SK-N-SH (cell line): ENCODE measurements around the gene SFXN5. TPM values are rescaled to one million over a fixed set of nuclear protein-coding genes. Genes with fewer than 3 reads are reported as not detected.

Experiments
- CTCF ChIA-PET: fragments of 300-600, 350-600 bp; formaldehyde crosslinking; extraction: SDS; loops from one replicate; lab custom pipeline; 2021; lab: Yijun Ruan, JAX
- POLR2A ChIA-PET: fragments of 350-600 bp; sonication (Branson Sonifier 250); formaldehyde crosslinking; extraction: SDS; loops from one replicate; lab custom pipeline; 2020; ENCODE audit warnings: antibody characterized with exemption, inconsistent platforms; lab: Yijun Ruan, JAX
- DNase-seq: peaks from one replicate; pipeline ENCODE4 v3.0.0; 2012
- H2AFZ ChIP-seq: fragments of 200-600 bp; sonication (generic); 2 replicates; pipeline ENCODE4 v1.8.1; 2016; ENCODE audit warnings: antibody characterized with exemption, mild to moderate bottlenecking, low read depth
- H3F3A ChIP-seq: fragments of 200-600 bp; sonication (generic); replicated peaks from 2 replicates; pipeline ENCODE3; 2016; ENCODE audit warnings: antibody characterized with exemption, mild to moderate bottlenecking; ENCODE audit not compliant: insufficient read depth
- H3K27ac ChIP-seq, 2 experiments: fragments of 200-500 bp in 1 of 2; fragments of 200-600 bp in 1 of 2; sonication (Bioruptor generic) in 1 of 2; sonication (generic), shearing (Covaris generic) in 1 of 2; 2 replicates each; pipeline versions ENCODE4 v1.5.1 to v1.6.1; 2014 to 2016; ENCODE audit warnings: low read depth in 2 of 2, inconsistent platforms in 1 of 2, low read length in 1 of 2, mild to moderate bottlenecking in 1 of 2, mixed read lengths in 1 of 2
- H3K27me3 ChIP-seq: fragments of 200-600 bp; sonication (generic), shearing (Covaris generic); 2 replicates; pipeline ENCODE4 v1.6.1; 2016; ENCODE audit warnings: mixed run types; ENCODE audit not compliant: insufficient read depth
- H3K36me3 ChIP-seq, 2 experiments: fragments of 200-500 bp in 1 of 2; fragments of 200-600 bp in 1 of 2; sonication (Bioruptor generic) in 1 of 2; sonication (generic) in 1 of 2; replicated peaks in 1 of 2; 2 replicates each; pipeline versions ENCODE3 to v1.5.1; 2014 to 2016; ENCODE audit warnings: low read length in 1 of 2, mild to moderate bottlenecking in 1 of 2; ENCODE audit not compliant: insufficient read depth in 2 of 2, control insufficient read depth in 1 of 2
- H3K4me1 ChIP-seq, 2 experiments: fragments of 200-500 bp in 1 of 2; fragments of 200-600 bp in 1 of 2; sonication (Bioruptor generic) in 1 of 2; sonication (generic), shearing (Covaris generic) in 1 of 2; 2 replicates each; pipeline versions ENCODE4 v1.5.1 to v1.6.1; 2014 to 2016; ENCODE audit warnings: low read depth in 1 of 2, low read length in 1 of 2, mixed run types in 1 of 2; ENCODE audit not compliant: insufficient read depth in 2 of 2, control insufficient read depth in 1 of 2
- H3K4me2 ChIP-seq: fragments of 200-600 bp; sonication (generic), shearing (Covaris generic); 2 replicates; pipeline ENCODE4 v1.6.1; 2017; ENCODE audit warnings: mixed run types
- H3K4me3 ChIP-seq, 2 experiments: fragments of 200-500 bp in 1 of 2; fragments of 200-600 bp in 1 of 2; sonication (Bioruptor generic) in 1 of 2; sonication (generic), shearing (Covaris generic) in 1 of 2; 2 replicates each; pipeline versions ENCODE4 v1.5.1 to v1.8.1; 2014 to 2016; ENCODE audit warnings: low read depth in 2 of 2, inconsistent platforms in 1 of 2, low read length in 1 of 2, mild to moderate bottlenecking in 1 of 2, mixed read lengths in 1 of 2, moderate library complexity in 1 of 2
- H3K79me2 ChIP-seq: fragments of 200-600 bp; sonication (generic); 2 replicates; pipeline ENCODE4 v1.8.1; 2017; ENCODE audit warnings: mild to moderate bottlenecking; ENCODE audit not compliant: insufficient read depth
- H3K9ac ChIP-seq: fragments of 200-600 bp; sonication (generic); 2 replicates; pipeline ENCODE4 v1.6.1; 2017; ENCODE audit warnings: mixed run types
- H3K9me2 ChIP-seq: fragments of 200-600 bp; sonication (generic); 2 replicates; pipeline ENCODE4 v1.6.1; 2017; ENCODE audit warnings: mixed run types
- H3K9me3 ChIP-seq: fragments of 200-600 bp; sonication (generic); 2 replicates; pipeline ENCODE4 v1.6.1; 2017; ENCODE audit warnings: mixed run types, mild to moderate bottlenecking, moderate library complexity
- H4K20me1 ChIP-seq: fragments of 200-600 bp; sonication (generic); 2 replicates; pipeline ENCODE4 v1.6.1; 2017; ENCODE audit warnings: mild to moderate bottlenecking, mixed run types; ENCODE audit not compliant: insufficient read depth
- CHD2 ChIP-seq: fragments of 150-350 bp; IDR thresholded peaks from 2 replicates; pipeline ENCODE4 v1.6.1; 2018; ENCODE audit warnings: low read length; ENCODE audit not compliant: partially characterized antibody
- ELF1 ChIP-seq: IDR thresholded peaks from 2 replicates; pipeline ENCODE4 v1.4.0; 2012
- EZH2phosphoT487 ChIP-seq: fragments of 200-600 bp; sonication (generic); IDR thresholded peaks from 2 replicates; pipeline ENCODE4 v1.6.1; 2017; ENCODE audit warnings: low read depth, mixed run types, mild to moderate bottlenecking, antibody characterized with exemption, moderate library complexity, borderline replicate concordance
- FOXM1 ChIP-seq: IDR thresholded peaks from 2 replicates; pipeline ENCODE4 v1.4.0; 2012; ENCODE audit warnings: low read depth, mild to moderate bottlenecking
- GABPA ChIP-seq: IDR thresholded peaks from 2 replicates; pipeline ENCODE4 v1.4.0; 2012; ENCODE audit warnings: low read depth, mild to moderate bottlenecking
- GATA2 ChIP-seq: sonication (generic); formaldehyde crosslinking; IDR thresholded peaks from 2 replicates; pipeline ENCODE4 v1.5.0; 2020; ENCODE audit warnings: mild to moderate bottlenecking, missing genetic modification reagents
- IRF3 ChIP-seq: fragments of 150-350 bp; IDR thresholded peaks from 2 replicates; pipeline ENCODE4 v1.6.1; 2016; ENCODE audit warnings: mild to moderate bottlenecking, low read depth, low read length
- JUND ChIP-seq: IDR thresholded peaks from 2 replicates; pipeline ENCODE4 v1.4.0; 2012
- MEF2A ChIP-seq: IDR thresholded peaks from 2 replicates; pipeline ENCODE4 v1.4.0; 2012; ENCODE audit warnings: low read depth, borderline replicate concordance
- MXI1 ChIP-seq: IDR thresholded peaks from 2 replicates; pipeline ENCODE4 v1.6.1; 2012; ENCODE audit warnings: mild to moderate bottlenecking, low read depth, low read length, improper control_type of control experiment
- NFIC ChIP-seq: IDR thresholded peaks from 2 replicates; pipeline ENCODE4 v1.4.0; 2012; ENCODE audit warnings: borderline replicate concordance
- POLR2AphosphoS5 ChIP-seq: IDR thresholded peaks from 2 replicates; pipeline ENCODE4 v1.6.1; 2012; ENCODE audit warnings: low read depth, low read length
- RAD21 ChIP-seq: IDR thresholded peaks from 2 replicates; pipeline ENCODE4 v1.6.1; 2012; ENCODE audit warnings: mild to moderate bottlenecking, low read length
- RCOR1 ChIP-seq: fragments of 150-350 bp; IDR thresholded peaks from 2 replicates; pipeline ENCODE4 v1.6.1; 2017; ENCODE audit warnings: antibody characterized with exemption, low read length
- RFX5 ChIP-seq: IDR thresholded peaks from 2 replicates; pipeline ENCODE4 v1.6.1; 2012; ENCODE audit warnings: mild to moderate bottlenecking, improper control_type of control experiment, low read length
- RXRA ChIP-seq: IDR thresholded peaks from 2 replicates; pipeline ENCODE4 v1.4.0; 2012; ENCODE audit warnings: low read depth, mild to moderate bottlenecking, borderline replicate concordance
- SIN3A ChIP-seq: IDR thresholded peaks from 2 replicates; pipeline ENCODE4 v1.6.1; 2012; ENCODE audit warnings: low read depth, mild to moderate bottlenecking, low read length, moderate library complexity, borderline replicate concordance
- SMC3 ChIP-seq: IDR thresholded peaks from 2 replicates; pipeline ENCODE4 v1.6.1; 2012; ENCODE audit warnings: low read depth, low read length, improper control_type of control experiment
- TAF1 ChIP-seq: IDR thresholded peaks from 2 replicates; pipeline ENCODE4 v1.6.1; 2012; ENCODE audit warnings: low read depth, mild to moderate bottlenecking, low read length, moderate library complexity, borderline replicate concordance
- TEAD4 ChIP-seq: IDR thresholded peaks from 2 replicates; pipeline ENCODE4 v1.4.0; 2012; ENCODE audit warnings: mild to moderate bottlenecking, borderline replicate concordance; ENCODE audit not compliant: insufficient read depth
- YY1 ChIP-seq: IDR thresholded peaks from 2 replicates; pipeline ENCODE4 v1.4.0; 2012; ENCODE audit warnings: low read depth, mild to moderate bottlenecking
- ZBTB33 ChIP-seq: IDR thresholded peaks from 2 replicates; pipeline ENCODE4 v1.4.0; 2012; ENCODE audit warnings: low read depth, borderline replicate concordance
- WGBS: methylation state at CpG from one replicate; pipeline ENCODE4 v1.1.6; 2017; ENCODE audit warnings: low lambda C conversion rate; 5-methylcytosine and 5-hydroxymethylcytosine counted together
- polyA plus RNA-seq, 3 experiments: library from polyadenylated mRNA; depleted of rRNA; stranded (reverse); fragments of >200 nt; gene quantifications; 2 replicates each; pipeline ENCODE4 v1.2.3, GENCODE V29; 2012
- TF ChIP-seq, protein P1 (sequence below): IDR thresholded peaks from 2 replicates; pipeline ENCODE4 v1.4.0; 2012; ENCODE audit warnings: low read depth
- TF ChIP-seq, protein P2 (sequence below): IDR thresholded peaks from 2 replicates; pipeline ENCODE4 v1.4.0; 2012; ENCODE audit warnings: low read depth, borderline replicate concordance
- TF ChIP-seq, protein P3 (sequence below): IDR thresholded peaks from 2 replicates; pipeline ENCODE4; 2012

Gene SFXN5
- polyA plus RNA-seq, 1 of the 3 experiments (the other 2 are of a cell fraction): 9.9 TPM

DNA sequence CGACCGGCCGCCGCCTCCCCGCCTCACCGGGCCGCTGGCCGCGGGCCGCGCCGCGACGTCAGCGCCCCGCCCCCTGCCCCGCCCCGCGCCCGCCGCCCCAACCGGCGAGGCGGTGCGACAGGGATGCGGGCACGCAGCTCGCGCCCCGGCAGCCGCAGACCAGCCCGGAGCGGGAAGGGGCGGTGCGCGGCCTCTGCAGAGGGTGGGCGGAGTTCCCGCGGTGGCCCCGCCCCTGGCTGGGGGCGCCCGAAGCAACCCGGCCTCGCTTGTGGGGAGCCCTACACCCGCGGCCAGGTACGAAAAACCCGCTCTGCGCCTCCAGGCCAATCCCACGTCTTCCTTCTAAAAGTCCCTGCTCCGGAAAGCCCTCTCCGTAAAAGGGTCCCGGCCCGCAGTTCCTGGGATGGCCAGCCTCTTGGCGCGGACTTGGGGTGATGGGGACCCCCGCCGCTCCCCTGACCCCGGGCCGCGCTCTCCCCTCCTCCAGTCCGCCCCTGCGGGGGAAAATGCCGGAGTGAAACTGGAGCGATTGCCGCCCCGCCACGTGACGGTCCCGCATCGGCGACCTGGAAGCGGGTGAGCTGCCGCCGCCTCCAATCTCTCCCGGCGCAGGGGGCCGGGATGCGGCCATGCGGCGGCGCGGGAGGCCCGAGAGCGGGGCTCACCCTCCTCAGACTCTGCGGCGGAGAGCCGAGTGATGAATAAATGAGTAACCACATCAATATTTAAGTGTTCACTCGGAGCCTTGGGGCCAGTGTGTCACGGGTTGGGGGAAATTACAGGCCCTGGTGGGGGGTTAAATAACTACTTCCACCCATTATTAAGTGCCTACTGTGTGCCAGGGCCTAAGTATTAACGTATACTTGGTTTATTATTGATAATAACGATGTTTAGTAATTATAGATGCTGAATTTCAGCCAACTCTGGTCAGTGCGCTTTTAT is 41.7 kb upstream of the SFXN5 start, which contains the start of gene RAB11FIP5:
Gene RAB11FIP5 (minus strand): TSS at position 36 of the 942 bp plus-strand sequence. CDS start 171 bp downstream, outside the sequence.
- peak within 1 kb of the TSS; percentile 80 to 98 for H3K27ac ChIP-seq
- H3K79me2 ChIP-seq: peaks cover 44% of the 10 kb centered on the region
- ChIA-PET POLR2A (interaction anchor here (1.2 kb wide), 1 partner anchor 10 kb away, joined by 5 read pairs; no protein-coding TSS in a partner anchor), CTCF (interaction anchor here (0.8 to 10.6 kb wide), 16 partner anchors 10 to 196 kb away, joined by 3 to 88 read pairs (median 3); partner anchors contain the start of gene EMX1)
- H3K9me3 ChIP-seq: no peaks in the 10 kb centered on the region
- WGBS: 11% methylated on average over 8 of the region's 93 CpGs
- H3K4me3 ChIP-seq: peak within 1 kb of the TSS; percentile 85 to 89
- no peaks in the 10 kb centered on the region for H3K36me3 ChIP-seq
- peaks cover 28% of the 10 kb centered on the region for H3F3A ChIP-seq
- no peaks in the 10 kb centered on the region for H3K27me3 ChIP-seq
- peaks cover 39% of the 10 kb centered on the region for H4K20me1 ChIP-seq
- H3K4me2 ChIP-seq: peak within 1 kb of the TSS; percentile 98
- DNase-seq: peak; percentile 95
- H3K9ac ChIP-seq: peak within 1 kb of the TSS; percentile 95
- peaks cover 14 to 33% of the 10 kb centered on the region in 2 experiments for H3K4me1 ChIP-seq
- H2AFZ ChIP-seq: peak within 1 kb of the TSS; percentile 77; the same call in 1 of the 2 replicates
- H3K9me2 ChIP-seq: no peaks in the 10 kb centered on the region
- TF ChIP-seq ZBTB33 (no peak), RAD21 (no peak), YY1 (peak; percentile 62; the same call in 1 of the 2 replicates), MEF2A (no peak), GATA2 (CRISPR knock-in tag) (no peak), RCOR1 (no peak), RXRA (no peak), NFIC (peak; percentile 41; the same call in 1 of the 2 replicates), TEAD4 (no peak), GABPA (no peak), SMC3 (no peak), EZH2phosphoT487 (no peak), TAF1 (peak; percentile 54; the same call in 1 of the 2 replicates), IRF3 (no peak), RFX5 (no peak), JUND (0 out of 2 replicates have a peak, but pooled peaks have one; percentile 38), FOXM1 (no peak), MXI1 (0 out of 2 replicates have a peak, but pooled peaks have one; percentile 59), SIN3A (peak; percentile 71; the same call in 1 of the 2 replicates), CHD2 (no peak), ELF1 (no peak), POLR2AphosphoS5 (0 out of 2 replicates have a peak, but pooled peaks have one; percentile 34)
- TF ChIP-seq, protein P1, sequence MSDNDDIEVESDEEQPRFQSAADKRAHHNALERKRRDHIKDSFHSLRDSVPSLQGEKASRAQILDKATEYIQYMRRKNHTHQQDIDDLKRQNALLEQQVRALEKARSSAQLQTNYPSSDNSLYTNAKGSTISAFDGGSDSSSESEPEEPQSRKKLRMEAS: peak; percentile 46; the same call in 1 of the 2 replicates
- TF ChIP-seq, protein P2, sequence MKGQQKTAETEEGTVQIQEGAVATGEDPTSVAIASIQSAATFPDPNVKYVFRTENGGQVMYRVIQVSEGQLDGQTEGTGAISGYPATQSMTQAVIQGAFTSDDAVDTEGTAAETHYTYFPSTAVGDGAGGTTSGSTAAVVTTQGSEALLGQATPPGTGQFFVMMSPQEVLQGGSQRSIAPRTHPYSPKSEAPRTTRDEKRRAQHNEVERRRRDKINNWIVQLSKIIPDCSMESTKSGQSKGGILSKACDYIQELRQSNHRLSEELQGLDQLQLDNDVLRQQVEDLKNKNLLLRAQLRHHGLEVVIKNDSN: peak; percentile 61
- TF ChIP-seq, protein P3, sequence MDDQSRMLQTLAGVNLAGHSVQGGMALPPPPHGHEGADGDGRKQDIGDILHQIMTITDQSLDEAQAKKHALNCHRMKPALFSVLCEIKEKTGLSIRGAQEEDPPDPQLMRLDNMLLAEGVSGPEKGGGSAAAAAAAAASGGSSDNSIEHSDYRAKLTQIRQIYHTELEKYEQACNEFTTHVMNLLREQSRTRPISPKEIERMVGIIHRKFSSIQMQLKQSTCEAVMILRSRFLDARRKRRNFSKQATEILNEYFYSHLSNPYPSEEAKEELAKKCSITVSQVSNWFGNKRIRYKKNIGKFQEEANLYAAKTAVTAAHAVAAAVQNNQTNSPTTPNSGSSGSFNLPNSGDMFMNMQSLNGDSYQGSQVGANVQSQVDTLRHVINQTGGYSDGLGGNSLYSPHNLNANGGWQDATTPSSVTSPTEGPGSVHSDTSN: no peak
